Fibroblast of lung (primary cell): ENCODE results near the gene NFAT5. TPM values are rescaled to one million over a fixed set of nuclear protein-coding genes. Genes with fewer than 3 reads are reported as not detected.
"Not testable (repeated sequence)": the region's sequence is repeated elsewhere in the genome, so short reads cannot be mapped to it uniquely, and the experiment has no call there.

Experiments used
- DNase-seq, 2 donors: peaks; one replicate each; pipeline versions ENCODE4 v3.0.0 to v3.0.0-alpha.2; 2010; ENCODE audit warnings: low read depth in 2 of 2
- H2AFZ ChIP-seq: 2 replicates; pipeline ENCODE4 v1.5.1; 2012; ENCODE audit warnings: low read length, control low read depth, inconsistent platforms
- H3K27ac ChIP-seq: 2 replicates; pipeline ENCODE4 v1.5.1; 2011; ENCODE audit warnings: low read length, control low read depth; ENCODE audit not compliant: insufficient read depth
- H3K27me3 ChIP-seq: 2 replicates; pipeline ENCODE4 v1.5.1; 2011; ENCODE audit warnings: mild to moderate bottlenecking, low read length; ENCODE audit not compliant: control insufficient read depth, insufficient read depth
- H3K36me3 ChIP-seq: 2 replicates; pipeline ENCODE4 v1.5.1; 2011; ENCODE audit warnings: low read length; ENCODE audit not compliant: control insufficient read depth, insufficient read depth
- H3K4me1 ChIP-seq: 2 replicates; pipeline ENCODE4 v1.5.1; 2011; ENCODE audit warnings: low read length; ENCODE audit not compliant: control insufficient read depth, insufficient read depth; ENCODE audit errors: extremely low read depth
- H3K4me2 ChIP-seq: 2 replicates; pipeline ENCODE4 v1.5.1; 2011; ENCODE audit warnings: low read length, control low read depth; ENCODE audit not compliant: insufficient read depth; ENCODE audit errors: extremely low read depth
- H3K4me3 ChIP-seq, 4 experiments: fragments of 200-600 bp in 1 of 4; sonication (generic) in 1 of 4; replicated peaks in 1 of 4; 2 replicates each; pipeline ENCODE4 v1.5.1; 2011 to 2016; ENCODE audit warnings: low read length in 4 of 4, low read depth in 3 of 4, mild to moderate bottlenecking in 3 of 4, control low read depth in 2 of 4, inconsistent platforms in 1 of 4, mixed read lengths in 1 of 4; ENCODE audit not compliant: insufficient read depth in 1 of 4; ENCODE audit errors: control extremely low read depth in 1 of 4
- H3K79me2 ChIP-seq: 2 replicates; pipeline ENCODE4 v1.5.1; 2012; ENCODE audit warnings: mild to moderate bottlenecking, low read length, inconsistent platforms; ENCODE audit not compliant: control insufficient read depth, insufficient read depth
- H3K9ac ChIP-seq: 2 replicates; pipeline ENCODE4 v1.5.1; 2011; ENCODE audit warnings: mild to moderate bottlenecking, low read length, control low read depth; ENCODE audit not compliant: insufficient read depth
- H3K9me3 ChIP-seq: 2 replicates; pipeline ENCODE4 v1.5.1; 2012; ENCODE audit warnings: low read depth, low read length; ENCODE audit not compliant: control insufficient read depth, insufficient read depth
- H4K20me1 ChIP-seq: 2 replicates; pipeline ENCODE4 v1.5.1; 2011; ENCODE audit warnings: low read length; ENCODE audit not compliant: control insufficient read depth, insufficient read depth; ENCODE audit errors: extremely low read depth
- CTCF ChIP-seq, 2 donors: IDR thresholded peaks in 1 of 2; conservative IDR thresholded peaks in 1 of 2; 1 replicate in 1 of 2; 2 replicates in 1 of 2; pipeline ENCODE4 v1.5.1; 2011 to 2012; ENCODE audit warnings: low read length in 2 of 2, control low read depth in 1 of 2, inconsistent platforms in 1 of 2, low read depth in 1 of 2, mild to moderate bottlenecking in 1 of 2
- EZH2 ChIP-seq: IDR thresholded peaks from 2 replicates; pipeline ENCODE4 v1.5.1; 2012; ENCODE audit warnings: low read length, control low read depth, mild to moderate bottlenecking; ENCODE audit errors: missing control alignments
- polyA plus RNA-seq, 2 donors: library from polyadenylated mRNA; depleted of rRNA in 1 of 2; stranded (reverse) in 1 of 2; unstranded in 1 of 2; fragments of >200 nt; gene quantifications; 2 replicates each; pipeline ENCODE4 v1.2.1, GENCODE V29; 2011 to 2012; ENCODE audit warnings: missing spikeins in 1 of 2
- total RNA-seq: library from RNA; depleted of rRNA; stranded (reverse); fragments of >200 nt; gene quantifications from 2 replicates; pipeline ENCODE4 v1.2.1, GENCODE V29; 2014

The NFAT5 gene
- total and polyA plus RNA-seq, 2 donors (not counting 1 experiment from before 2014, with no cell fraction given) = 33.4 to 39.4 TPM

DNA sequence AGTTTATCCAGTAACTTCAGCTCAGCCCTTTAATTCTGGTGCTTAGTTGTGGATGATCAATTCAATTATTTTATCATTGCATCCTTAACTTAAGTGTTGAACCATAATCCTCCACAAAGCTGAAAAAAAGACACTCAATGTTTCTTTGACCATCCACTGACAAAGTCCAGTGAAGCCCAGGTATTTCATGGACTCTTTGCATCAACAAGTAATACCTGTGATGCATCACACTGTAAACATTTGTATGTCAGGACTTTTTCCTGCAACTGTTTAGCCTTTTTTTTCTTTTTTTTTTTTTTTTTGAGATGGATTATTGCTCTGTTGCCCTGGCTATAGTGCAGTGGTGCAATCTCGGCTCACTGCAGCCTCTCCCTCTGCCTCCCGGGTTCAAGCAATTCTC lies 6.6 kb upstream of the NFAT5 start:
- no peaks in the 10 kb centered on the region for H4K20me1 ChIP-seq
- TF ChIP-seq EZH2 (no peak), CTCF (conservative IDR thresholded peaks at IDR 0.05 in 1 of 2, IDR thresholded peaks at IDR 0.05 in 1 of 2; ENCODE audit: low read depth in 1 of 2, low read length in 2 of 2) (no peak)
- H3K4me2 ChIP-seq = no peak overlapping the region

GRCh38 chr16:69561367-69561766 lies 4.4 kb upstream of the NFAT5 start:
- not testable (repeated sequence) for H3K27ac ChIP-seq, H3K27me3 ChIP-seq, H3K4me3 ChIP-seq, H2AFZ ChIP-seq, H4K20me1 ChIP-seq, H3K4me2 ChIP-seq, H3K36me3 ChIP-seq, DNase-seq, H3K4me1 ChIP-seq, H3K79me2 ChIP-seq, H3K9me3 ChIP-seq, H3K9ac ChIP-seq

More for the DNA sequence above, 6.6 kb upstream of the NFAT5 start:
- no peaks in the 10 kb centered on the region for H3K9me3 ChIP-seq
- H3K79me2 ChIP-seq = no peaks in the 10 kb centered on the region
- no peak for DNase-seq
- H3K4me1 ChIP-seq = no peaks in the 10 kb centered on the region
- no peaks in the 10 kb centered on the region for H3K27me3 ChIP-seq
- no peaks in the 10 kb centered on the region for H3K36me3 ChIP-seq
- H2AFZ ChIP-seq = no peak overlapping the region
- H3K9ac ChIP-seq = no peak overlapping the region
- no peak overlapping the region for H3K27ac ChIP-seq
- H3K4me3 ChIP-seq = no peak overlapping the region

DNA sequence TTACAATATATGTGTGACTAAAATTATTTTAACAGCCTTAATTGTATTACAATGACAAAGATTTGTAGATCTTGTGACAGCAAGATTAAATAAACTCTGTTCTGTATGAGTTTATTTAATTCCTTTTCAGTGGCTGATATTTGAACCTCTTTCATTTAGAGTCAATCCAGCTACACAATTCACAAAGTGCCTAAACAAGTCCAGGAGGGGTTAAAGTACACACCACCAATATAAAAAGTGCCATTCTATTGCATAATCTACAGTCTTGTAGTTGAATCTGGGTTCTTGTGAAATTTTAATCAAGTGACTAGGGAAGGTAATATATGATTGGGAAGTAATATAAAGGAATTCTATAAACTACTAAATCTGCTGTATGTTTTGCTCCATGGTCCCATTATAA lies 3.9 kb upstream of the NFAT5 start:
- no peaks in the 10 kb centered on the region for H3K4me1 ChIP-seq
- no peak for DNase-seq
- H4K20me1 ChIP-seq = no peaks in the 10 kb centered on the region
- H2AFZ ChIP-seq = no peak overlapping the region
- no peak for TF ChIP-seq EZH2
- TF ChIP-seq CTCF (conservative IDR thresholded peaks at IDR 0.05 in 1 of 2, IDR thresholded peaks at IDR 0.05 in 1 of 2; ENCODE audit: low read depth in 1 of 2, low read length in 2 of 2) = no peak
- no peak overlapping the region for H3K4me2 ChIP-seq
- H3K27ac ChIP-seq = no peak overlapping the region
- no peak overlapping the region for H3K4me3 ChIP-seq
- H3K9me3 ChIP-seq = no peaks in the 10 kb centered on the region
- H3K36me3 ChIP-seq = no peaks in the 10 kb centered on the region
- H3K9ac ChIP-seq = no peak overlapping the region
- no peaks in the 10 kb centered on the region for H3K27me3 ChIP-seq
- peaks cover 12% of the 10 kb centered on the region for H3K79me2 ChIP-seq

DNA sequence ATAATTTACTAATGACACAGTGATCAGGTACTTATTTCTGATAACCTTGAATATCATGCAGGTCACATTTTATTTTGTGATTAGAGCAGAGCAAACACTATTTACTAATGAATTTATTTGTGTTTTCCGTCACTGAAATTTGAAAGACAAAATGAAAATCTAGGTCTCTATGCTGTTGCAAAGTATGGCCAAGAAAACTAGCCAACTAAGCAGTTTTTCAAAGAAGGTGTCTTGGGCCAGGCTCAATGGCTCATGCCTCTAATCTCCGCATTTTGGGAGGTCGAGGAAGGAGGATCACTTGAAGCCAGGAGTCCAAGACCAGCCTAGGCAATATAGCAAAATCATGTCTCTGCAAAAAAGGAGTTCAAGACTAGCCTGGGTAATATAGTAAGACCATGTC lies 3.0 kb upstream of the NFAT5 start:
- H3K4me2 ChIP-seq = no peak overlapping the region
- peaks cover 21% of the 10 kb centered on the region for H3K79me2 ChIP-seq
- no peaks in the 10 kb centered on the region for H3K36me3 ChIP-seq
- no peak overlapping the region for H3K27ac ChIP-seq
- TF ChIP-seq CTCF (conservative IDR thresholded peaks at IDR 0.05 in 1 of 2, IDR thresholded peaks at IDR 0.05 in 1 of 2; ENCODE audit: low read depth in 1 of 2, low read length in 2 of 2) = no peak
- TF ChIP-seq EZH2 = no peak
- H2AFZ ChIP-seq = no peak overlapping the region
- DNase-seq = no peak
- H3K4me1 ChIP-seq = no peaks in the 10 kb centered on the region
- no peaks in the 10 kb centered on the region for H3K27me3 ChIP-seq
- no peak overlapping the region for H3K4me3 ChIP-seq
- H4K20me1 ChIP-seq = no peaks in the 10 kb centered on the region
- H3K9ac ChIP-seq = no peak overlapping the region
- no peaks in the 10 kb centered on the region for H3K9me3 ChIP-seq
